ENCODE results near the gene CCDC8. TPM values are rescaled to one million over a fixed set of nuclear protein-coding genes. Genes with fewer than 3 reads are reported as not detected.
A peak's percentile ranks its signal among the peaks of the same experiment; 100 is the strongest.

Gene CCDC8
- polyA plus RNA-seq: 0.84 and 2.4 TPM in 2 replicates
- 1.7 and 2.2 TPM in 2 replicates for polyA minus RNA-seq

- peak within 1 kb of the TSS; percentile 20 for H3K27ac ChIP-seq (ENCODE audit: low read length)
- H3F3A ChIP-seq (ENCODE audit: insufficient read depth, low read length, poor library complexity, severe bottlenecking): no peaks in the 10 kb centered on the region
- peak within 1 kb of the TSS; percentile 45 for H3K9ac ChIP-seq (ENCODE audit: low read length)
- H3K79me2 ChIP-seq (replicated peaks; ENCODE audit: insufficient read depth, low read length): peaks cover 15% of the 10 kb centered on the region
- peak within 1 kb of the TSS; percentile 51 for H2AFZ ChIP-seq (ENCODE audit: low read depth, low read length)
- H3K4me2 ChIP-seq (ENCODE audit: low read length): no peak within 1 kb of the TSS
- no peaks in the 10 kb centered on the region for H3K9me3 ChIP-seq (ENCODE audit: low read length)
- no peaks in the 10 kb centered on the region for H3K36me3 ChIP-seq (ENCODE audit: insufficient read depth, low read length)
- TF ChIP-seq SMC3 (conservative IDR thresholded peaks at IDR 0.05; ENCODE audit: poor library complexity): no peak
- no peak for TF ChIP-seq CTCF (IDR thresholded peaks at IDR 0.05; ENCODE audit: poor library complexity, severe bottlenecking)
- TF ChIP-seq, protein P1, sequence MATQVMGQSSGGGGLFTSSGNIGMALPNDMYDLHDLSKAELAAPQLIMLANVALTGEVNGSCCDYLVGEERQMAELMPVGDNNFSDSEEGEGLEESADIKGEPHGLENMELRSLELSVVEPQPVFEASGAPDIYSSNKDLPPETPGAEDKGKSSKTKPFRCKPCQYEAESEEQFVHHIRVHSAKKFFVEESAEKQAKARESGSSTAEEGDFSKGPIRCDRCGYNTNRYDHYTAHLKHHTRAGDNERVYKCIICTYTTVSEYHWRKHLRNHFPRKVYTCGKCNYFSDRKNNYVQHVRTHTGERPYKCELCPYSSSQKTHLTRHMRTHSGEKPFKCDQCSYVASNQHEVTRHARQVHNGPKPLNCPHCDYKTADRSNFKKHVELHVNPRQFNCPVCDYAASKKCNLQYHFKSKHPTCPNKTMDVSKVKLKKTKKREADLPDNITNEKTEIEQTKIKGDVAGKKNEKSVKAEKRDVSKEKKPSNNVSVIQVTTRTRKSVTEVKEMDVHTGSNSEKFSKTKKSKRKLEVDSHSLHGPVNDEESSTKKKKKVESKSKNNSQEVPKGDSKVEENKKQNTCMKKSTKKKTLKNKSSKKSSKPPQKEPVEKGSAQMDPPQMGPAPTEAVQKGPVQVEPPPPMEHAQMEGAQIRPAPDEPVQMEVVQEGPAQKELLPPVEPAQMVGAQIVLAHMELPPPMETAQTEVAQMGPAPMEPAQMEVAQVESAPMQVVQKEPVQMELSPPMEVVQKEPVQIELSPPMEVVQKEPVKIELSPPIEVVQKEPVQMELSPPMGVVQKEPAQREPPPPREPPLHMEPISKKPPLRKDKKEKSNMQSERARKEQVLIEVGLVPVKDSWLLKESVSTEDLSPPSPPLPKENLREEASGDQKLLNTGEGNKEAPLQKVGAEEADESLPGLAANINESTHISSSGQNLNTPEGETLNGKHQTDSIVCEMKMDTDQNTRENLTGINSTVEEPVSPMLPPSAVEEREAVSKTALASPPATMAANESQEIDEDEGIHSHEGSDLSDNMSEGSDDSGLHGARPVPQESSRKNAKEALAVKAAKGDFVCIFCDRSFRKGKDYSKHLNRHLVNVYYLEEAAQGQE (IDR thresholded peaks at IDR 0.05; ENCODE audit: borderline replicate concordance): no peak
- no peak for TF ChIP-seq RAD21 (conservative IDR thresholded peaks at IDR 0.05)
- no peak for TF ChIP-seq EP300 (conservative IDR thresholded peaks at IDR 0.05; ENCODE audit: poor library complexity, severe bottlenecking)
- TF ChIP-seq MXI1 (conservative IDR thresholded peaks at IDR 0.05; ENCODE audit: poor library complexity, severe bottlenecking): no peak
- no peak for TF ChIP-seq EZH2 (IDR thresholded peaks at IDR 0.05; ENCODE audit: borderline replicate concordance, insufficient read depth, low read length, poor library complexity, severe bottlenecking)
- TF ChIP-seq TAF1 (IDR thresholded peaks at IDR 0.05; ENCODE audit: low read depth): no peak
- TF ChIP-seq POLR2AphosphoS5 (IDR thresholded peaks at IDR 0.05): no peak
- peak within 1 kb of the TSS; percentile 53 for H3K4me3 ChIP-seq (ENCODE audit: low read length)
- H3K27me3 ChIP-seq (ENCODE audit: insufficient read depth, low read depth, low read length): no peaks in the 10 kb centered on the region
- no peaks in the 10 kb centered on the region for H4K20me1 ChIP-seq (ENCODE audit: insufficient read depth)
- no peaks in the 10 kb centered on the region for H3K9me2 ChIP-seq (ENCODE audit: insufficient read depth, low read length)
Measured at GRCh38 chr19:46413262-46414031, at the start of gene CCDC8. CCDC8 (minus strand) TSS chr19:46413564; CDS start chr19:46412810, 754 bp downstream.

DNA sequence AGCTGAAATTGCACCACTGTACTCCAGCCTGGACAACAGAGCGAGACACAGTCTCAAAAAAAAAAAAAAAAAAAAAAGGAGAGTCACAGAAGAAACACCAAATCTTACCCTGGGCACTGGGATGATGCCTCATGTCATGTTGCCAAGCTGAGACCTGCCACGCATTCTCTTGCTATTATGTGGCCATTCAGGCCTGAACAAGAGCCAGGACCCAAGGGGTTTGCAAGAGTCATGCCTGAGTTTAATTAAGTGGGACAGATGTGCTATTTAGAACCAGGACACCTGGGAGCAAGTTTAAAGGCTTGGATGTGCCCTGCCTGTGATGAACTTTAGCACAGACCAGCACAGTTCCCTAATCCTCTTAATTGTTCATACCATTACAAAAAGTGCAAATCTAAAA lies 48.2 kb upstream of the CCDC8 start:
- H3K27ac ChIP-seq (ENCODE audit: low read length): no peak overlapping the region
- H3K4me3 ChIP-seq (ENCODE audit: low read length): no peak overlapping the region
- H3F3A ChIP-seq (ENCODE audit: insufficient read depth, low read length, poor library complexity, severe bottlenecking): no peaks in the 10 kb centered on the region
- no peaks in the 10 kb centered on the region for H3K79me2 ChIP-seq (replicated peaks; ENCODE audit: insufficient read depth, low read length)
- H3K4me2 ChIP-seq (ENCODE audit: low read length): no peak overlapping the region
- H3K9me2 ChIP-seq (ENCODE audit: insufficient read depth, low read length): no peaks in the 10 kb centered on the region
- TF ChIP-seq MXI1 (conservative IDR thresholded peaks at IDR 0.05; ENCODE audit: poor library complexity, severe bottlenecking): no peak
- no peak overlapping the region for H2AFZ ChIP-seq (ENCODE audit: low read depth, low read length)
- no peak overlapping the region for H3K9ac ChIP-seq (ENCODE audit: low read length)
- H3K36me3 ChIP-seq (ENCODE audit: insufficient read depth, low read length): no peaks in the 10 kb centered on the region
- H3K9me3 ChIP-seq (ENCODE audit: low read length): no peaks in the 10 kb centered on the region
- H4K20me1 ChIP-seq (ENCODE audit: insufficient read depth): no peaks in the 10 kb centered on the region
- no peaks in the 10 kb centered on the region for H3K27me3 ChIP-seq (ENCODE audit: insufficient read depth, low read depth, low read length)

Data from neural cell (in vitro differentiated cells).